NOMO-1 treated with DMSO at 0.1 percent for 48 hours (cell line): Measurements from ENCODE around the gene SMYD3.

Experiments used
- DNase-seq: peaks from one replicate; lab custom pipeline; 2025; ENCODE audit not compliant: unreplicated experiment; lab: John Stamatoyannopoulos, UW

SMYD3 gene

DNA sequence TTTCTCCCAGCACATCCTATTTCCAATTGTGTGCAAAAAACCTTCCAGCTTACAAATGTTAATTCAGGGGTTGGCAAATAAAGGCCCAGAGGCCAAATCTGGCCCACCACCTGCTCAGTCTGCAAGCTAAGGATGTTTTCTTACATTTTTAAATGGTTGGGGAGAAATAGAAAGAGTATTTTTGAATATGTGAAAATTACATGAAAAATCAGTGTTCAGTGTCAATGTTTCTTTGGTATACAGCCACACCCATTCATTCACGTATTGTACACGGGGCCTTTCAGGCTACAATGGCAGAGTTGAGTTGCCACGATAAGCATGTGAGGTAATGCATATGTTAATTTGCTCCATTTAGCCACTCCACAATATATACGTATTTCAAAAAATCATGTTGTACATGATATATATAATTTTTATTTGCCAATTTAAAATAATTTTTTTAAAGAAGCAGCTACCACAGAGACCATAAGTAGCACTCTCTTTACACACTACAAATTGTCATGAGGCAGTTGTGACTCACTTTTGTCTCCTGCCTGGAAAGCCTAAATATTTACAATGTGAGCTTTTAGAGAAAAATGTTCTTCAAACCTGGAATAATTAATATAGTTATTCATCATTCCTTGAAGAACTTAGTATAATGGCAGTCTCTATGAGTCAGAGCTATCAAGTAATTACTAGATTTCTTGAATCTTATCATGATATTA, 189.6 kb downstream of the SMYD3 start:
- no peak for DNase-seq

DNA sequence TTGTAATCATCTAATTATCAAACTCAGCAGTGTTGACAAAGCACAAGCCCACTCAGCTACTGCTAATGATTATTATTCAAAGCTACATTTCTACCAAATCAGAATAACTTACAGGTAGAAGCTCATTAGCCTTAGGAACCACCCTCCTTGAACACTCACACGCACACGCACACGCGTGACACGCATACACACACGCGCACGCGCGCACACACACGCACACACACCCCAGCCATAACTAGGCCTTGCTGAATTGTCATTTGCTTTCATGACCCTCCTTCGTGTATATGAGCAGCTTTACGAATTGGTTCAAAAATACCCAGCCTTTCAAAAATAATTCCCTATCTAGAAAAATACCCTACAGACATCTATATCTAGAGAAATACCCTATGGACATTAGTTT, 195.6 kb downstream of the SMYD3 start:
- DNase-seq, result no peak

DNA sequence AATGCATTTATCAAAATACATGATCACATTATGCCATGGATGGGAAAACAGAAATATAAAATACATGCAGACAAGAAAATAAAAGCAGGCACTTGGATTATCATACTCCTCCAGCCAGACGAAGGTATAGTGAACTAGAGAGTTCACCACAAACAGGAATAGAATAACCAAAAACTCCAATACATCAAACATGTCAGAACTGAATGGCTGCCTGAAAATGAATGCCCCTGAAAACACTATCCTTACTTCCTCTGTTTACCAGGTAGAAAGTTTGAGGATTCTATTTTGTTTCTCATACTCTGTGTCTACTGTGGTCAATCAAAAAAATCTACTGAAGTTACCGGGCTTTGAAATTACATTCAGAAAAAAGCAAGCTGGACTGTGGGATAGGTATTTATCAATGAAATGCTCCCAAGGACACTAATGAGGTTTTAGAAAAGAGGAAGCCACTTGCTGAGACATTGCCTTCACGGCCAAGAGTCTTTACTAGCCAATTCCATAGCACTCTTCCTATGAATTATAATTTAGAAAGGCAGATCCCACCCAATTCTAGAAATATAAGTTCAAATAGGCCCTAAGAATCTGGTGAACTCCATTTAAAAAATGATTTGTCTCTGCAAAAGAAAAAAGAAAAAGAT, 197.7 kb downstream of the SMYD3 start:
- peak; percentile 19 for DNase-seq

DNA sequence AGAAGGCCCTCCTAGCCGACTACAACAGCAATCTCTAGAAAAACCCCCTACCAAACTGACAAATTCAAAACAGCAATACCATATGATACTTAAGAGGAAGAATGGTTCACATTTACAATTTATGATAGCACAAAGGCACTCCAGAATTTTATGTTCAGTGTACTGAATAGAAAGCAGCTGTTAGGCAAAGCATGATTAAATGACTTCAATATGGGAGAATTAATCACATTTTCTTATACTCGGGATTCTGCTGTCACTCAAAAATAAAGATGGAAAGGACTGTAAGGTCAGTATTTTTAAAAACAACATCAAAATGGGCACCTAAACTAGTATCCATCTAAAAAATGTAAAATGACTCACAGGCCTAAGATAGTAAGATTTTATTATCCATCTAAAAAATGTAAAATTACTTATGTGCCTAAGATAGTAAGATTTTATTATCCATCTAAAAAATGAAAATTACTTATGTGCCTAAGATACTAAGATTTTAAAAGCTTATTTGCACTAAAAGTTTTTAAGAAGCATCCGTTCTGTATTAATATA, 198.5 kb downstream of the SMYD3 start:
- DNase-seq, result no peak

DNA sequence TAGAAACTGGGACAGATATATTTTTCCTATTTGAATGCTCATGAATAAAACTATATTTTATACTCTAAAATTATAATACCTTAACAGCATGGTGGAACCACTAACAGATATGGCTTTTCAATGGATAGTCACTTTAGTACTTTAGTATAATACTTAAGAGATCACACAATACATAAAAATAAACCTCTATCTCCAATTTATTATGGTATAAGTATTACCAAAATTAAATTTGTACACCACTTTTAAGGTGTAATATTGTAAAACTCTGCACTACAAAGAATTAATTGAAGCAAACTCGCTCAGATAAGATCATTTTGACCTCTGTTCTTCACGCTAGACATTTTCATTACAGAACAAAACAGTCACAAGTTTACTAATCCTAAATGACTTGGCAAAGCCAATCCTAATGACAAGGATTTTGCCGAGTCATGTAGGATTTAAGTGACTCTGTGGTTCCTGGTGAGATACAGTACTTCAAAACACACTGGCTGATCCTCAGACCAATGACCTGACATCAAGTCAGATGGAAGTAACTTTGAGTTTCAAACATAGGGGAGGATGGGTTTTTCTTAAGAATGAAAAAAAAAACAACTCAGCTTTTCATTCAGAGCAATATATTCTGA, 200.6 kb downstream of the SMYD3 start:
- DNase-seq, result no peak

DNA sequence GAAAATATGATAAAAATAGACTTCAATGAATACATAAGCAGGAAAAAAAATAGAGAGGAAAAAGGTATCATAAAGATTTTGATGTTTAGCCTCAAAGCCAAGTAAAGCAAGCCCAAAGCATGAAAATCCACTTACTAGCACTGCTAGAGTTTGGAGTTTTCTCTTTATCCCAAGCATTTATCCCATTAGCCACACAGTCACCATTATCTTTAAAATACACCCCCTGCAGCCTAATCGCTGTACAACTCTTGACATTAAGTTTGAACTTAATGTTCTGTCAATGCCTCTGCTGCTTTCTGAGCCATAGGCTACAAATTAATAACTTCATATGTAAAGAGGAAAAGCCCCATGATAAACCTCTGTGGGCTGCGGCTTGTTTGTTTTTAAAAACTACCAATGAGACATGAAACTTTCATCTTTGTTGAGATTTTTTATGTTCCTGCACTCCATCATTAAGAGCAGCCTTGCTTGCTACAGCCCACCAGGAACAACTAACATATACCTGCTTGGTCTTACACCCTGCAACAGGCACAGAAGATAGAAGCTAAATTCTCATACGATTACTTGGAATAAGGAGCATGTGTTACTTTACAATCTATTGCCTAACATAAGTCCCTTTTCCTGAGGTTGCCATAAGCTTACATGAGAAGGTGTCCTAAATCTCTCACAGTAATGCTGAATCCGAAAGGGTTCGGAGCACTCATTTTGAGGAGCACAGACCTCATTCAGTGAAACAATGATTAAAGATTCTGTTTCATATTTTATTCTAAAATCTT, 202.4 kb downstream of the SMYD3 start:
- DNase-seq, result no peak

DNA sequence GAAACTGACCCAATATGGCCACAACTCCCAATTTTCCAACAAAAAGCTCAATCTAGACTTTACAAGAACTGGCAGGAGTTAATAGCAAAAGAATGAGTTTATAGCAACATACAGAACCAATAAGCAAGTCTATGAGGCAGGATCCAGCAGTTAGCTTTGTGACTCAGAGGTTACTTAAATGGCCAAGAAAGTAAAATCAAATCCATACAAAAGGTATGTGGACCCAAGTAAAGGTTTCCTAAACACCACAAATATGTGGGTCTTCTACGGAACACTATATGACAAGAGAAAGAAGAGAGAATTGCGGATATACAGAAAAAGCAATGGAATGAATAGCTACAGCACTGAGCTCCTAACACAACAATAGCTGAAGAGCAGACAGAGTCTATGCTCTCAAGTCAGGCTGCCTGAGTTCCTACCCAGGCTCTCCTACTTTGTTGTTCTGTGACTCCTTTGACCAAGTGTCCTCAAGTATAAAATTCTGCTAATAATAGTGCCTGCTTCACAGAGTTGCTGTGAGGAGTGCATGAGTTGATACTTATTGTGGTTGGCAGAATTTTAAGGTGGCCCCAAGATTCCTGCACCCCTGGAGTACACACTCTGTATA, 204.3 kb downstream of the SMYD3 start:
- DNase-seq, result no peak

DNA sequence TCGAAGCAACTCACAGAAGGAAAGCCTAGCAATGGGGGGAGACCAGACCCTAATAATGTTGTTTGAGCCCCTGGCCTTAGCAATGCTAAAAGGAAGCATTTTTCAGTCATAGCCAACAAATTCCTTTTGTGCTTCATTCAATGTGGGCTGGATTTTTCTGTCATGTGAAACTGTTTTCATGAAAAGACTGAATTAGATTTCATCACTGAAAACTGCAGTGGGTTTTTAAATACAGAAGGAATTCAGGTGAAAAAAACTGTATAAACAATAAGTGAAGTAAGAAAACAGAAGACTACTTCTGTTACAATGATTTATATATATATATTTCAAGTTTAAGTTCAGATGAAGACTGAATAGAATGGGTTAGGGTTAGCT, 204.8 kb downstream of the SMYD3 start:
- DNase-seq, result no peak

DNA sequence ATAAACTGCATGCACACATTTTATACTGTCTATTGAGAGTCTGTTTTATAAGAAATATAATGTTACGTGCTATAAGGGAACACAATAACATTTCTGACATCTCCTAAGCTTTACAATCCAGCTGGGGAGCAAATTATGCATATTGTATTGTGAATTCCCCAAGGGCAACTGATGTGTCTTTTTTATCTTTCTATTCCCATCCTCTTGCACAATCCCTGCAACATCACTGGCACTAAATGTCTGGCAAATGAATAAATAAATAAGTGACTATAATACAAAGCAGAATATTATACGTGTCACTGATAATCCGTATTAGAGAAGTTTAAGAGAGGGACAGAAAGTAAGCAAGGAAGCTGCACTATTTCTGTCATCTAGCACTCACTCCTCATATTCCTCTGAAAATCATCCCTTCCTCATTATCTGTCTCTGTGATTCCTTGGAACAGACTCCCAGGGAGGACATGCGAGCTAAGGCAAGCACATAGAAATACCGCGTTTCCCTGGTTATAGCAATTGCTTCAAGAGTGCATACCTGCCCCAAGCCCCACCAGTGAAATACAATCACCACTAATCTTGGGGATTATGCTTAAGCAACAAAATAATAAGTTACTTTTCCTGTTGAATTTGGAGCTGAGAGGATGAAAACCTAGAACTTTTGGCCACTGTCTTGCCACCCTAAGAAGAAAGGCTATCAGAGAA, 205.4 kb downstream of the SMYD3 start:
- DNase-seq, result no peak

DNA sequence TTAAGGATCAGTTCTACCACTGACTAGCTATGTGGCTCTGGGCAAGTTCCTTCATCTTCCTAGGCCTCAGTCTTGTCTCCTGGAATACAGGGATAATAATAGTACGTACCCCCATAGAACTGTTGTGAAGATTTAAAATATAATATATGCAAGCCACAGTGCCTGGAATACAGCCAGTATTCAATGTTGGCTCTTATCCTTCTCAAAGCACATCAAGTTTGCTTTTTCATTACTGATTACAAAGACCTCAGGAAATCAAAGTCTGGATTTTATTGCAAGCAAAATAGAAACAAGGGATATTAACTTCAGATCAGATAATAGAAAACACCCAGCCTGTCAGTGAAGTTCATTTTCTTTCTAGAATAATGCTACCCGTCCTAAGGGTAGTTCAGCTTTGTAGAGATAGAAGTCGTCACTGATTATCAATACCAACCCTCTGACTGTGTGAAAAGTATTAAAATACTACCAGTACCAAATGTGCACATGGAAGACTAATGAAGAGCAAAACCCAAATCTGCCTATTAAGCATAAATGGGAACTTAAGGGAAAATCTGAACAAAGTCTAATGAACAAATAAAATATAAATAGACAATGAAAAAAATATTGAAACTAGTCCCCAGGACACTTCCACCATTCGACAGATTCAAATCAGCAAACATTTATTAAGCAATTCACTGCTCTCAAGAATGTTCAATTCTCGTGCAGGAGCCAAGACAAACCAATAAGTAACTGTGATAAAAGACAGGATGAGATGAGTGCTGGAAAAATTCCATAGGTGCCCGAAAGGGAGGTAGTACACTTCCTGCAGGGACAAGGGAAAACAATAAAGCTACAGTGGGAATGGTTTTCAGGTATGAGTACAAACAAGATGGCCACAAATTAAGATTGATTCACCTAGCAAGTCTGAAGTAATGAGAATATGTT, 206.2 kb downstream of the SMYD3 start:
- DNase-seq, result no peak

DNA sequence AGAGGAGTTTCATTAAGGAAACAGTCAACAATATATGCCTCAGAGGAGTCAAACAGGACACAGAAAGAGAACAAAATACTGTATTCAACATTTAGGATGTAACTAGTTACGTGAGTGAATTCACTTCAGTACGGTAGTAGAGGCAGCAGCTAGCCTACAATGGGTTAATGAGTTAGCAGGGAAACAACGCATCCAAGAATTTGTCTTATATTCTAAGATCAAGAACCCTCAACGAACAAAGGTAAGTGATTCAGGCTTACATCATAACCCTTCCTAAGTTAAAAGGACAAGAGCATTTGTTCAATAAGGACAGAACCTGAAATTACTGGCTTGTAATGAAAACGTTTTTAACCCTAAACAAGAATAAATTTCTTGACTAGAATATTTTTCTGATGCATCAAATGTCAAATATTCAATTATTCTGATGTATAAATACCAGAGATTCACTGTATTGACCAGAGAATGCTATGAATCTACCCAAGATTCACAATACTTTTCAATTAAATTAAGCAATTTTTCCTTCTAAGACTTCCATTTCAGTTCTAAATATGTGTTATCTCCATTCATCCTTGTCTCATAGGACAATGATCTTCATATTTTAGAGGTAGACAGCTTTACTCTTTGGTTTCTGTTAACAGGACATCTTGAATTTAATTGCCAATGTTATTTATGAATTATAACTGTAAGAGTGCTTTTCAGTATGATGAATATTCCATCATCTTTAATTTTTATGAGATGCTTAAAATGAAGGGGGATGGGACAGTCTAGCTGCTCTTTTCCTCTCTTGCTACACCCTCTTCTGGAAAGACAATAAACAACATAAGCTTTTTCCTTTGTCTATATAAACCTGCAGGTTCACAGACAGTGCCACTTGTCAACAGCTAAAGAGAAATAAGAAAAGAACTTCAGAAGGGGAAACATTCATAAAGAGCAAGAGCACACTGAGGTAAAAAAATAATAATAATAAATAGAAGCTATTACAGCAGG, 209.5 kb downstream of the SMYD3 start:
- DNase-seq, result no peak

DNA sequence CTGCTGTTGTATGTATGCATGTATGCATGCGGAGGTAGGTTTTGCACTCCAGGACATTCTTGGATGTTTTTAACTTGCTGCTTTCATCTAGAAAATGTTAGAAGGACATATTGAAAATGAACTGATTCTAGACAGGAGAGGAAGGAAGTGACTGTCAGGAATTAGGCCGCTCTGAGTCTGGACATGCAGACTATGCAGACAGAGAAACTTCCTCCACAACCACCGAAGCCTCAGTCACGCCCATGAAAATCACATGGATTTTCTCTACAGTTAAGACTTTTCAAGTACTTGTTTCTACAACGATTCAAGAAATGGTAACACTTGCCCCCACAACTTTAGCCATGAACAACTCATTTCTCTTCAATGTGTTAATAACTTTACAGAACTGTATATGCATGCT, 211.1 kb downstream of the SMYD3 start:
- peak; percentile 53 for DNase-seq

DNA sequence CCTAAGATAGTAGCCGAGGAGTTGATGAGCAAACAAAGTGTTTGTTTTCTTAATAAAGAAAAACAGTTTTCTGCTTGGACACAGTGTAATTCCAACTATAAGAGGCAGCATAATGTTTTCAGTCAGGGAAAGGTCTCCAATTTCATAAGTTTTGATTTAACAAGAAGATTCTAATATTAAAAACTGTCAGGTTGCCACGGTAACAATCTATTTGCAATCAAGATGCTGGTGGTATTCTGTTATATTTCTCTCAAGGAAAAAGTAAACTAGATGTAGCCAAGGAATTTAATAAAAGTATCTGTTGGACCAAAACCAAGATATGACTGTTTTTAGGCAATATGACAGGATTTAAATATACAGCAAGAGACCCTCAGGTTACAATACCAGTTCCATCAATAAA, 211.7 kb downstream of the SMYD3 start:
- no peak for DNase-seq

DNA sequence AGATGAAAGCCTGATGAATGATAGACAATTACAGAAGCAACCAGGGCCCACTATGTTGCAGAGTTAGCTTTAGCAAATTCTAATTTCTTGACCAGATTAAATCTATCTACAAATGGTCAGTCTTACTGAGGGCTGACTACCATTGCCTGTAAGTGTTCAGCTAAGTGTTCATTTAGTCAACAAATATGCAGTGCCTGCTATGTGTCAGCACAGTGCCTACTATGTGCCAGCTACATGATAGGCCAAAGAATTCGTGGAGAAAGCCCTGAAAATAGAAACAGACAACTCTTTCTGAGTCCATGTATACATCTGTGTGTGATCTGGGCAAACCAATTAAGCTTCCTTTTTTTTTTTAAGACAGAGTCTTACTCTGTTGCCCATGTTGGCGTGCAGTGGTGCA, 212.8 kb downstream of the SMYD3 start:
- no peak for DNase-seq

DNA sequence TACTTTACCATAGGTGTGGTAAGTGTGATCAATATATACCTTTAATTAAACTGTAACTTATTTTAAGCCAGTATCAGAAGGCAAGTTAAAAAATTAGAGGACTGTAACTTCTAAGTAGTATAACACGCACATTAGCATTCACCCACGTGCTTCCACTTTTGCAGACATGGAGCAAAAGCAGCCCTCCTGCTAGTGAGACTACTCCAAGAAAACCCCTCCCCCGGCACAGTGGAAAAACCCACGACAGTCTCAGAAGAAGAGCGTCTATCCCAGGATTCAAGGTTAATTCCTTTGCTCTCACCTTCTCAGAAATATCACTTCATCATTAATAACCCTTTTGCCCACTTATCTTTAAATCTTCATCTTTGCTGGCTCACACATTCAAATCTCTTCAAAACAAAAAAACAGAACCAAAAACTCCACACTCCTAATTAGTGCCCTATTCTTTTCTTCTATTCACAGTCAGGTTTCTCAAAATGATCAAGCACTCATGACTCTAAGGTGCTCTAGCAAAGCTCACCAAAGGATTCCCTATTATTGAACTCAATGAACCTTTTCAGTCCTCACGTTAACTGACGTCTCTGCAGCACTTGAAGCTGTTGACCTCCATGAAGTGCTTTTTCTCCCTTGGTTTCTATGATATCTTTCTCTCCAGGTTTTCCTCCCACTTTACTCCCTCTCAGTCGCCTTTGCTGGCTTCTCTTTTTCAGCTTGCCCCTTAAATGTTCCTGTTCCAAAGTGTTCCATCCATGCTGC, 213.5 kb downstream of the SMYD3 start:
- no peak for DNase-seq

DNA sequence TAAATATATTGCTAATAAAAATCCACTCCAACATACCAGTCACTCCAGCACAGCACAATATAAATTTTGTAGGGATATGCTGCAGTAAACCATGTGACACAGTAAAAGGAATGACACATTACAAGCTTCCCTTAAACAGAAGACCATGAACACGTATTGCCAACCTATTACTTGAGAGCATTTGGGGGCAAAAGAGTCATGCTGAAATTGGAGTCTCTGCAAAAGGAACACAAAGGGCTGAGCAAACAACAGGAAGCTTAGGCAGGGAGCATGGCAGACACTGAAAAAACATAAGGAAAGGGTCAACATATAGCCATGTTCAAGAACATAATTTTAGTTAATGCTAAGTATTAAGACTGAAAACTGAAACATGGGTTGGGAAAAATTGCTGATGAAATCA, 214.5 kb downstream of the SMYD3 start:
- no peak for DNase-seq

DNA sequence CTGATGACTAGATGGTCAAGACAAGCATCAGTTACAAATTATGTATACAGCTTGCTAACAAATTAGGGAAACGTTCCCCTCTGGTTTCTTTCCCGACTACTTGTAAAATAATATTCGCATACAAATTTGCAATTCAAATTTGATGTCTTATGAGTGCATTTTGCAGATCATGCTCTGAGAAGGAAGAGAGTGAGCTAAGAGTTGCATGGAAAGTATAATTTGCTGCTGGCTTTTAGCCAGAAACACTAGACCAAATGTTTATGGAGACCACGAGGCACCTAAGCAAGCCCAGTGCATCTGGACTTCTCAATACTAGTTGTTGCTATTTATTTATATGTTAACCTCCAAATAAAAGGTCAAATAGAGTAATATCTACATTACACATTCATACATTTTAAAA, 216.0 kb downstream of the SMYD3 start:
- DNase-seq, result no peak
